Fibroblast of lung (primary cell): ENCODE results near the gene GRB10. TPM values are rescaled to one million over a fixed set of nuclear protein-coding genes. Genes with fewer than 3 reads are reported as not detected.

ENCODE experiments used
- DNase-seq, 2 donors: peaks; one replicate each; pipeline versions ENCODE4 v3.0.0 to v3.0.0-alpha.2; 2010; ENCODE audit warnings: low read depth in 2 of 2
- H2AFZ ChIP-seq: 2 replicates; pipeline ENCODE4 v1.5.1; 2012; ENCODE audit warnings: low read length, control low read depth, inconsistent platforms
- H3K27ac ChIP-seq: 2 replicates; pipeline ENCODE4 v1.5.1; 2011; ENCODE audit warnings: low read length, control low read depth; ENCODE audit not compliant: insufficient read depth
- H3K27me3 ChIP-seq: 2 replicates; pipeline ENCODE4 v1.5.1; 2011; ENCODE audit warnings: mild to moderate bottlenecking, low read length; ENCODE audit not compliant: control insufficient read depth, insufficient read depth
- H3K36me3 ChIP-seq: 2 replicates; pipeline ENCODE4 v1.5.1; 2011; ENCODE audit warnings: low read length; ENCODE audit not compliant: control insufficient read depth, insufficient read depth
- H3K4me1 ChIP-seq: 2 replicates; pipeline ENCODE4 v1.5.1; 2011; ENCODE audit warnings: low read length; ENCODE audit not compliant: control insufficient read depth, insufficient read depth; ENCODE audit errors: extremely low read depth
- H3K4me2 ChIP-seq: 2 replicates; pipeline ENCODE4 v1.5.1; 2011; ENCODE audit warnings: low read length, control low read depth; ENCODE audit not compliant: insufficient read depth; ENCODE audit errors: extremely low read depth
- H3K4me3 ChIP-seq, 4 experiments: fragments of 200-600 bp in 1 of 4; sonication (generic) in 1 of 4; replicated peaks in 1 of 4; 2 replicates each; pipeline ENCODE4 v1.5.1; 2011 to 2016; ENCODE audit warnings: low read length in 4 of 4, low read depth in 3 of 4, mild to moderate bottlenecking in 3 of 4, control low read depth in 2 of 4, inconsistent platforms in 1 of 4, mixed read lengths in 1 of 4; ENCODE audit not compliant: insufficient read depth in 1 of 4; ENCODE audit errors: control extremely low read depth in 1 of 4
- H3K79me2 ChIP-seq: 2 replicates; pipeline ENCODE4 v1.5.1; 2012; ENCODE audit warnings: mild to moderate bottlenecking, low read length, inconsistent platforms; ENCODE audit not compliant: control insufficient read depth, insufficient read depth
- H3K9ac ChIP-seq: 2 replicates; pipeline ENCODE4 v1.5.1; 2011; ENCODE audit warnings: mild to moderate bottlenecking, low read length, control low read depth; ENCODE audit not compliant: insufficient read depth
- H3K9me3 ChIP-seq: 2 replicates; pipeline ENCODE4 v1.5.1; 2012; ENCODE audit warnings: low read depth, low read length; ENCODE audit not compliant: control insufficient read depth, insufficient read depth
- H4K20me1 ChIP-seq: 2 replicates; pipeline ENCODE4 v1.5.1; 2011; ENCODE audit warnings: low read length; ENCODE audit not compliant: control insufficient read depth, insufficient read depth; ENCODE audit errors: extremely low read depth
- EZH2 ChIP-seq: IDR thresholded peaks from 2 replicates; pipeline ENCODE4 v1.5.1; 2012; ENCODE audit warnings: low read length, control low read depth, mild to moderate bottlenecking; ENCODE audit errors: missing control alignments
- polyA plus RNA-seq, 2 donors: library from polyadenylated mRNA; depleted of rRNA in 1 of 2; stranded (reverse) in 1 of 2; unstranded in 1 of 2; fragments of >200 nt; gene quantifications; 2 replicates each; pipeline ENCODE4 v1.2.1, GENCODE V29; 2011 to 2012; ENCODE audit warnings: missing spikeins in 1 of 2
- total RNA-seq: library from RNA; depleted of rRNA; stranded (reverse); fragments of >200 nt; gene quantifications from 2 replicates; pipeline ENCODE4 v1.2.1, GENCODE V29; 2014
- TF ChIP-seq, protein P1 (sequence below), 2 donors: IDR thresholded peaks in 1 of 2; conservative IDR thresholded peaks in 1 of 2; 1 replicate in 1 of 2; 2 replicates in 1 of 2; pipeline ENCODE4 v1.5.1; 2011 to 2012; ENCODE audit warnings: low read length in 2 of 2, control low read depth in 1 of 2, inconsistent platforms in 1 of 2, low read depth in 1 of 2, mild to moderate bottlenecking in 1 of 2

The GRB10 gene
- total and polyA plus RNA-seq, 2 donors (not counting 1 experiment from before 2014, with no cell fraction given), result 11.1 to 64.1 TPM

DNA sequence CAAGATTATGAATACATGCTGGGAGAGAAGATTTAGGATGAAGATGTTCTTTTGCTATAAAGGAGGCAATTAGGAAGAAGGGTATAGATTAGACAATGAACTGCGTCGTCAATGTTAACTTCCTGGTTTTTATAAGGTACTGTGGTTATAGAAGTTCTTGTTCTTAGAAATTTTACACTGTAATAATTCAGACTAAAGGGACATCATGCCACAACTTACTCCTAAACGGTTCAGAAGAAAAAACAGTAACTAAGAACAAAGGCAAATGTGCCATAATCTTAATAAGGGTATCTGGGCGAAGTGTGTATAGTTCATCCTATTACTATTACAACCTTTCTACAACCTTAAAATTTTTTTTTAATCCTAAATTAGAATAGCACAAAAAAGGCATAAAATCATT is 186.2 kb downstream of the GRB10 start:
- no peak for TF ChIP-seq EZH2
- TF ChIP-seq, protein P1, sequence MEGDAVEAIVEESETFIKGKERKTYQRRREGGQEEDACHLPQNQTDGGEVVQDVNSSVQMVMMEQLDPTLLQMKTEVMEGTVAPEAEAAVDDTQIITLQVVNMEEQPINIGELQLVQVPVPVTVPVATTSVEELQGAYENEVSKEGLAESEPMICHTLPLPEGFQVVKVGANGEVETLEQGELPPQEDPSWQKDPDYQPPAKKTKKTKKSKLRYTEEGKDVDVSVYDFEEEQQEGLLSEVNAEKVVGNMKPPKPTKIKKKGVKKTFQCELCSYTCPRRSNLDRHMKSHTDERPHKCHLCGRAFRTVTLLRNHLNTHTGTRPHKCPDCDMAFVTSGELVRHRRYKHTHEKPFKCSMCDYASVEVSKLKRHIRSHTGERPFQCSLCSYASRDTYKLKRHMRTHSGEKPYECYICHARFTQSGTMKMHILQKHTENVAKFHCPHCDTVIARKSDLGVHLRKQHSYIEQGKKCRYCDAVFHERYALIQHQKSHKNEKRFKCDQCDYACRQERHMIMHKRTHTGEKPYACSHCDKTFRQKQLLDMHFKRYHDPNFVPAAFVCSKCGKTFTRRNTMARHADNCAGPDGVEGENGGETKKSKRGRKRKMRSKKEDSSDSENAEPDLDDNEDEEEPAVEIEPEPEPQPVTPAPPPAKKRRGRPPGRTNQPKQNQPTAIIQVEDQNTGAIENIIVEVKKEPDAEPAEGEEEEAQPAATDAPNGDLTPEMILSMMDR (conservative IDR thresholded peaks at IDR 0.05 in 1 of 2, IDR thresholded peaks at IDR 0.05 in 1 of 2; ENCODE audit: low read depth in 1 of 2, low read length in 2 of 2), result no peak

DNA sequence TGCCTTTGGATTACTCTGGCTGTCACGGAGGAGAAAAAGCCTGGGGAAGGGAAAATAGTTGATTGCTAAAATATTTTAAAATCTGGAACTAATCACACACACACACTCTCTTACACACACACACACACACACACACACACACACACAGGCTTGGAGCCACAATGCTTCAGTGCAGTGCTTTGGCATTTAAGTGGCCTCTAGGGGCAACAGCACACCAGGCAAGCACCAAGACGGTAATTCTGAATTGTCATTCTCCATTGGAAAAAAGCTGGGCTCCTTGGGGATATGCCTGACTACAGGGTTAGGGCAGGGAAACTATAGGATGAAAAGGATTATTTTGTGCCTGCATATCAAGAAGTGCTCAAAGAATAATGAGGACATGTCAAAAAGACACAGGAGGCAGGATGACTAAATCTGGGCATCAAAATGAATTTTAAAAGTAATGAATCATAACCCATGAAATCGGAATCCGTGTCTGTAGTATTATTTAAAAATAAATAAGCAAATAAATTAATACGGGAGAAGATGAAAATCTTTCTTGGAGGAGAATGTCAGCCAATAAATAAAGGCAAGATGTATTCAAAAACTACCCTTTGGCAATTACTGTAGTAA is 187.1 kb downstream of the GRB10 start:
- H3K79me2 ChIP-seq, result no peaks in the 10 kb centered on the region
- H3K4me1 ChIP-seq, result no peaks in the 10 kb centered on the region
- no peak overlapping the region for H3K4me3 ChIP-seq
- peak; percentile 54 to 75 for DNase-seq
- no peak overlapping the region for H3K9ac ChIP-seq
- H2AFZ ChIP-seq, result no peak overlapping the region
- H4K20me1 ChIP-seq, result no peaks in the 10 kb centered on the region
- peaks cover 1% of the 10 kb centered on the region for H3K36me3 ChIP-seq
- H3K9me3 ChIP-seq, result no peaks in the 10 kb centered on the region
- no peak overlapping the region for H3K4me2 ChIP-seq
- TF ChIP-seq, protein P1 (conservative IDR thresholded peaks at IDR 0.05 in 1 of 2, IDR thresholded peaks at IDR 0.05 in 1 of 2; ENCODE audit: low read depth in 1 of 2, low read length in 2 of 2), result peak; percentile 50 to 63
- TF ChIP-seq EZH2, result no peak
- no peaks in the 10 kb centered on the region for H3K27me3 ChIP-seq
- H3K27ac ChIP-seq, result no peak overlapping the region

More for the DNA sequence above, 186.2 kb downstream of the GRB10 start:
- Histone ChIP-seq H2AFZ (no peak overlapping the region), H4K20me1 (no peaks in the 10 kb centered on the region), H3K79me2 (no peaks in the 10 kb centered on the region), H3K27me3 (no peaks in the 10 kb centered on the region), H3K9me3 (no peaks in the 10 kb centered on the region), H3K27ac (no peak overlapping the region), H3K4me3 (no peak overlapping the region), H3K4me1 (no peaks in the 10 kb centered on the region), H3K36me3 (peaks cover 1% of the 10 kb centered on the region), H3K9ac (no peak overlapping the region), H3K4me2 (no peak overlapping the region)
- no peak for DNase-seq

DNA sequence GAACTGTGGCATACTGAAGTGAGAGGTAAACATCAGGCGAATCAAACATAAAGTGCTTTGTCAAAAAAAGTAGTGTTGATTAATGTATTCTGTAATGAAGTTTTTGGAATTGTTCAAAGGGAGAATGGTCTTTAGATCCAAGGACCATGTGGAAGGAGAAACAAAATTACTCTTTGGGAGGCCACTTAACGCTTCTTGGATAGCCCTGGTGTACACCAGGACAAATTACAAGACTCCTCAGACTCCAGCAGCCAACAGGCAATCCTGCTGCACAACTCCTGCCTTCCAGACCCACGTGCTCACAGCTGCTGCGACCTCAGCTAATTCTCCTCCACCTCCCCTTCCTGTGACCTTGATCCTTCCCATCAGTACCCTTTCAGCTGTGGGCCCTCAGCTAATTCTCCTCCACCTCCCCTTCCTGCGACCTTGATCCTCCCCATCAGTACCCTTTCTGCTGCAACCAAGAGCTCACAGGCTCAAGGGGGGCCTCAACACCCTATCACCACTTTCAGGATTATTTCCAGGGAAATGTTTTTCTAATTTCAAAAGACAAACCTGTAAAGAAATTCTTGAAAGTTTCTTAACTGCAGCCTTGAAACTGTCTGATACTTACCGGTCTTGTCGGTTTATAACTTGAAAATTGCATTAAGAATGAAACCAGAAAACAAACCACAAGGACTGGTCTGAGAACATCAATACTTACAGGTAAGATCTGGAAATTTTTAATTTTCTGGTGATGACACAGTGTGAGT is 187.8 kb downstream of the GRB10 start:
- Histone ChIP-seq H3K9me3 (no peaks in the 10 kb centered on the region), H4K20me1 (no peaks in the 10 kb centered on the region), H2AFZ (no peak overlapping the region), H3K9ac (no peak overlapping the region), H3K27ac (no peak overlapping the region), H3K4me3 (no peak overlapping the region), H3K4me2 (no peak overlapping the region), H3K27me3 (no peaks in the 10 kb centered on the region), H3K4me1 (no peaks in the 10 kb centered on the region), H3K36me3 (peaks cover 1% of the 10 kb centered on the region), H3K79me2 (no peaks in the 10 kb centered on the region)
- no peak for DNase-seq
- TF ChIP-seq, protein P1 (conservative IDR thresholded peaks at IDR 0.05 in 1 of 2, IDR thresholded peaks at IDR 0.05 in 1 of 2; ENCODE audit: low read depth in 1 of 2, low read length in 2 of 2), result no peak
- TF ChIP-seq EZH2, result no peak
